ENCODE measurements around the gene RGS7.

RGS7 gene

GRCh38 chr1:241079047-241079446 is 278.0 kb downstream of the RGS7 start:
- DNase-seq (ENCODE audit: extremely low read depth, low read depth), result no peak
- no peak overlapping the region for H3K4me3 ChIP-seq (replicated peaks; ENCODE audit: low read depth, low read length)
- no peak for TF ChIP-seq CTCF (IDR thresholded peaks at IDR 0.05; ENCODE audit: low read depth, low read length, missing control alignments)

GRCh38 chr1:241077386-241078147 is 279.4 kb downstream of the RGS7 start:
- DNase-seq (ENCODE audit: extremely low read depth, low read depth), result no peak
- no peak overlapping the region for H3K4me3 ChIP-seq (replicated peaks; ENCODE audit: low read depth, low read length)
- no peak for TF ChIP-seq CTCF (IDR thresholded peaks at IDR 0.05; ENCODE audit: low read depth, low read length, missing control alignments)

GRCh38 chr1:241074507-241074906 is 282.5 kb downstream of the RGS7 start:
- no peak for TF ChIP-seq CTCF (IDR thresholded peaks at IDR 0.05; ENCODE audit: low read depth, low read length, missing control alignments)
- no peak overlapping the region for H3K4me3 ChIP-seq (replicated peaks; ENCODE audit: low read depth, low read length)
- DNase-seq (ENCODE audit: extremely low read depth, low read depth), result no peak

- no peak for DNase-seq (ENCODE audit: extremely low read depth, low read depth)
- H3K4me3 ChIP-seq (replicated peaks; ENCODE audit: low read depth, low read length), result no peak overlapping the region
- no peak for TF ChIP-seq CTCF (IDR thresholded peaks at IDR 0.05; ENCODE audit: low read depth, low read length, missing control alignments)
These were observed 288.6 kb downstream of the RGS7 start for GRCh38 chr1:241068359-241068758.

- DNase-seq (ENCODE audit: extremely low read depth, low read depth), result no peak
- TF ChIP-seq CTCF (IDR thresholded peaks at IDR 0.05; ENCODE audit: low read depth, low read length, missing control alignments), result no peak
- no peak overlapping the region for H3K4me3 ChIP-seq (replicated peaks; ENCODE audit: low read depth, low read length)
These were observed 293.7 kb downstream of the RGS7 start for GRCh38 chr1:241063276-241063675.

GRCh38 chr1:241061062-241061461 is 295.9 kb downstream of the RGS7 start:
- H3K4me3 ChIP-seq (replicated peaks; ENCODE audit: low read depth, low read length), result no peak overlapping the region
- TF ChIP-seq CTCF (IDR thresholded peaks at IDR 0.05; ENCODE audit: low read depth, low read length, missing control alignments), result no peak
- no peak for DNase-seq (ENCODE audit: extremely low read depth, low read depth)

- DNase-seq (ENCODE audit: extremely low read depth, low read depth), result no peak
- no peak overlapping the region for H3K4me3 ChIP-seq (replicated peaks; ENCODE audit: low read depth, low read length)
- TF ChIP-seq CTCF (IDR thresholded peaks at IDR 0.05; ENCODE audit: low read depth, low read length, missing control alignments), result no peak
These were observed 308.4 kb downstream of the RGS7 start for GRCh38 chr1:241048622-241049021.

All from HFF-Myc (cell line).